ENCODE measurements around the gene GAA.
A peak's percentile ranks its signal among the peaks of the same experiment; 100 is the strongest.

GAA gene

GRCh38 chr17:80101011-80101945, at the start of gene GAA:
Gene GAA (plus strand): TSS chr17:80101581. CDS start chr17:80104587, 3,006 bp downstream.
- DNase-seq: peak; percentile 79

- no peak for DNase-seq
These were observed 49.7 kb upstream of the GAA start for GRCh38 chr17:80051681-80052080.

- no peak for DNase-seq
These were observed 48.3 kb upstream of the GAA start for GRCh38 chr17:80053102-80053501.

GRCh38 chr17:80055597-80055996, 45.8 kb upstream of the GAA start:
- DNase-seq: no peak

- DNase-seq: no peak
These were observed 42.9 kb upstream of the GAA start for GRCh38 chr17:80058311-80058955.

- no peak for DNase-seq
These were observed 40.7 kb upstream of the GAA start for GRCh38 chr17:80060644-80061043.

- no peak for DNase-seq
These were observed 40.0 kb upstream of the GAA start for GRCh38 chr17:80061421-80061820.

- no peak for DNase-seq
These were observed 37.4 kb upstream of the GAA start for GRCh38 chr17:80063830-80064585.

- no peak for DNase-seq
These were observed 36.7 kb upstream of the GAA start for GRCh38 chr17:80064696-80065095.

GRCh38 chr17:80065478-80066170, 35.8 kb upstream of the GAA start:
- no peak for DNase-seq

- DNase-seq: no peak
These were observed 33.9 kb upstream of the GAA start for GRCh38 chr17:80067393-80067986.

GRCh38 chr17:80068301-80069222, 32.8 kb upstream of the GAA start:
- no peak for DNase-seq

- DNase-seq: no peak
These were observed 30.8 kb upstream of the GAA start for GRCh38 chr17:80070375-80071115.

GRCh38 chr17:80071116-80071841, 30.1 kb upstream of the GAA start:
- DNase-seq: no peak

- DNase-seq: no peak
These were observed 29.0 kb upstream of the GAA start for GRCh38 chr17:80072410-80072809.

- no peak for DNase-seq
These were observed 21.3 kb upstream of the GAA start for GRCh38 chr17:80080081-80080480.

GRCh38 chr17:80081596-80081995, 19.8 kb upstream of the GAA start:
- no peak for DNase-seq

GRCh38 chr17:80082403-80083135, 18.8 kb upstream of the GAA start:
- DNase-seq: peak; percentile 20

GRCh38 chr17:80083136-80083661, 18.2 kb upstream of the GAA start:
- no peak for DNase-seq

All from NCI-H1105 (cell line).